NT2/D1 (cell line): ENCODE measurements around the gene RHEB.

Experiments used
- DNase-seq: peaks from one replicate; pipeline ENCODE4 v3.0.0-alpha.2; 2011; ENCODE audit warnings: low read depth, low spot score
- H3K27me3 ChIP-seq: 2 replicates; pipeline ENCODE4 v1.6.0; 2011; ENCODE audit warnings: mild to moderate bottlenecking; ENCODE audit not compliant: insufficient read length, insufficient read depth
- H3K36me3 ChIP-seq: 2 replicates; pipeline ENCODE4 v1.6.1; 2011; ENCODE audit warnings: mild to moderate bottlenecking, low read length, mixed read lengths; ENCODE audit not compliant: insufficient read depth, insufficient read length
- H3K4me1 ChIP-seq: 2 replicates; pipeline ENCODE4 v1.5.1; 2011; ENCODE audit not compliant: insufficient read depth, insufficient read length
- H3K4me3 ChIP-seq: 2 replicates; pipeline ENCODE4 v1.5.1; 2011; ENCODE audit warnings: low read depth; ENCODE audit not compliant: insufficient read length
- H3K9ac ChIP-seq: 2 replicates; pipeline ENCODE4 v1.6.0; 2011; ENCODE audit warnings: low read depth; ENCODE audit not compliant: insufficient read length
- H3K9me3 ChIP-seq: 2 replicates; pipeline ENCODE4 v1.5.1; 2011; ENCODE audit warnings: mild to moderate bottlenecking, low read length; ENCODE audit not compliant: insufficient read depth
- SUZ12 ChIP-seq: IDR thresholded peaks from 2 replicates; pipeline ENCODE4 v1.6.1; 2011; ENCODE audit not compliant: insufficient read length, insufficient read depth; ENCODE audit errors: extremely low read depth
- YY1 ChIP-seq: IDR thresholded peaks from 2 replicates; pipeline ENCODE4 v1.6.1; 2011; ENCODE audit not compliant: insufficient read length, insufficient read depth
- ZNF274 ChIP-seq: IDR thresholded peaks from 2 replicates; pipeline ENCODE4 v1.6.1; 2011; ENCODE audit warnings: mild to moderate bottlenecking, low read depth, low read length

RHEB gene

GRCh38 chr7:151482883-151483710, 36.6 kb downstream of the RHEB start:
- Histone ChIP-seq H3K27me3 (no peaks in the 10 kb centered on the region), H3K36me3 (peaks cover 69% of the 10 kb centered on the region), H3K9ac (no peak overlapping the region), H3K4me1 (no peaks in the 10 kb centered on the region), H3K9me3 (no peaks in the 10 kb centered on the region), H3K4me3 (no peak overlapping the region)
- TF ChIP-seq SUZ12 (no peak), ZNF274 (no peak), YY1 (no peak)
- no peak for DNase-seq

- Histone ChIP-seq H3K27me3 (no peaks in the 10 kb centered on the region), H3K36me3 (peaks cover 66% of the 10 kb centered on the region), H3K4me1 (no peaks in the 10 kb centered on the region), H3K9me3 (no peaks in the 10 kb centered on the region), H3K4me3 (no peak overlapping the region), H3K9ac (no peak overlapping the region)
- no peak for DNase-seq
- TF ChIP-seq SUZ12: no peak
- TF ChIP-seq ZNF274: no peak
- no peak for TF ChIP-seq YY1
Observed at GRCh38 chr7:151481650-151482505, 37.8 kb downstream of the RHEB start.

- Histone ChIP-seq H3K9me3 (no peaks in the 10 kb centered on the region), H3K36me3 (peaks cover 39% of the 10 kb centered on the region), H3K4me3 (no peak overlapping the region), H3K4me1 (no peaks in the 10 kb centered on the region), H3K9ac (no peak overlapping the region), H3K27me3 (no peaks in the 10 kb centered on the region)
- TF ChIP-seq YY1 (no peak), SUZ12 (no peak), ZNF274 (no peak)
- no peak for DNase-seq
Observed at GRCh38 chr7:151477867-151478266, 41.8 kb downstream of the RHEB start.

GRCh38 chr7:151472644-151473380, 46.9 kb downstream of the RHEB start:
- H3K36me3 ChIP-seq: peaks cover 50% of the 10 kb centered on the region
- no peak overlapping the region for H3K4me3 ChIP-seq
- DNase-seq: no peak
- H3K4me1 ChIP-seq: peaks cover 1% of the 10 kb centered on the region
- H3K9me3 ChIP-seq: no peaks in the 10 kb centered on the region
- no peaks in the 10 kb centered on the region for H3K27me3 ChIP-seq
- TF ChIP-seq SUZ12 (no peak), ZNF274 (no peak), YY1 (no peak)
- H3K9ac ChIP-seq: no peak overlapping the region

GRCh38 chr7:151470711-151471110, 49.0 kb downstream of the RHEB start:
- H3K36me3 ChIP-seq: peaks cover 55% of the 10 kb centered on the region
- H3K9ac ChIP-seq: no peak overlapping the region
- no peak for DNase-seq

GRCh38 chr7:151469281-151469680, 50.4 kb downstream of the RHEB start:
- Histone ChIP-seq H3K4me3 (no peak overlapping the region), H3K4me1 (peaks cover 1% of the 10 kb centered on the region), H3K36me3 (peaks cover 68% of the 10 kb centered on the region), H3K9me3 (peaks cover 13% of the 10 kb centered on the region), H3K9ac (no peak overlapping the region), H3K27me3 (no peaks in the 10 kb centered on the region)
- TF ChIP-seq YY1 (no peak), SUZ12 (no peak), ZNF274 (no peak)
- no peak for DNase-seq

More at GRCh38 chr7:151470711-151471110, 49.0 kb downstream of the RHEB start:
- Histone ChIP-seq H3K27me3 (no peaks in the 10 kb centered on the region), H3K9me3 (peaks cover under 1% of the 10 kb centered on the region; the same call in 1 of the 2 replicates), H3K4me1 (peaks cover 1% of the 10 kb centered on the region), H3K4me3 (no peak overlapping the region)
- TF ChIP-seq YY1: no peak
- TF ChIP-seq ZNF274: no peak
- no peak for TF ChIP-seq SUZ12
